ENCODE results near the gene CYP2A6. TPM values are rescaled to one million over a fixed set of nuclear protein-coding genes. Genes with fewer than 3 reads are reported as not detected.

Gene CYP2A6, protein sequence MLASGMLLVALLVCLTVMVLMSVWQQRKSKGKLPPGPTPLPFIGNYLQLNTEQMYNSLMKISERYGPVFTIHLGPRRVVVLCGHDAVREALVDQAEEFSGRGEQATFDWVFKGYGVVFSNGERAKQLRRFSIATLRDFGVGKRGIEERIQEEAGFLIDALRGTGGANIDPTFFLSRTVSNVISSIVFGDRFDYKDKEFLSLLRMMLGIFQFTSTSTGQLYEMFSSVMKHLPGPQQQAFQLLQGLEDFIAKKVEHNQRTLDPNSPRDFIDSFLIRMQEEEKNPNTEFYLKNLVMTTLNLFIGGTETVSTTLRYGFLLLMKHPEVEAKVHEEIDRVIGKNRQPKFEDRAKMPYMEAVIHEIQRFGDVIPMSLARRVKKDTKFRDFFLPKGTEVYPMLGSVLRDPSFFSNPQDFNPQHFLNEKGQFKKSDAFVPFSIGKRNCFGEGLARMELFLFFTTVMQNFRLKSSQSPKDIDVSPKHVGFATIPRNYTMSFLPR
- total RNA-seq, result not detected in 2 replicates

GRCh38 chr19:40850277-40850676, at the start of gene CYP2A6:
Gene CYP2A6, minus strand, starts transcription at chr19:40850447. Its CDS starts 21 bp downstream, at chr19:40850426.

DNA sequence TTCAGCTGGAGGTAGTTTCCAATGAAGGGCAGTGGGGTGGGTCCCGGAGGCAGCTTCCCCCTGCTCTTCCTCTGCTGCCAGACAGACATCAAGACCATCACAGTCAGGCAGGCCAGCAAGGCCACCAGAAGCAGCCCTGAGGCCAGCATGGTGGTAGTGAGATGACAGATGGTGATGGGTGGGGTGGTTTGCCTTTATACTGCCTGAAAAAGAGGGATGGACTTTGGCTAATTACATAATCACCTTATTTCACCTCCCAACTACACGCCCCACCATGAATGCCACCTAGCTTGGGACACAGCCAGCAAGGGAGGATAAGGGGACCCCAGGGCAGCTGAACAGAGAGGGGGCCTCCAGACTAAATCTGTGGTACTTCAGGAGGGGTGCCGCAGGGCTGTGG, 31.8 kb upstream of the CYP2A6 start, which contains the start of gene CYP2A7:
CYP2A7 (minus strand) TSS at position 170 of the 400 bp plus-strand sequence; CDS start at position 149, 21 bp downstream.

GRCh38 chr19:40798683-40799557, 51.3 kb downstream of the CYP2A6 start, which contains the start of gene EGLN2:
Gene EGLN2, plus strand, starts transcription at chr19:40799191. Its CDS starts 1,382 bp downstream, at chr19:40800573.

Other genes with a start within 250 kb of the CYP2A6 start
- gene LTBP4, start 249.1 kb downstream of the CYP2A6 start, total RNA-seq, result 161 and 308 TPM in 2 replicates
- 91.5 and 93.2 TPM in 2 replicates for gene NUMBL, start 159.8 kb downstream of the CYP2A6 start, total RNA-seq
- 51.5 and 60.7 TPM in 2 replicates for gene COQ8B, start 133.6 kb downstream of the CYP2A6 start, total RNA-seq
- gene ITPKC, start 133.3 kb downstream of the CYP2A6 start, total RNA-seq, result 21.2 and 25.1 TPM in 2 replicates
- gene ACTMAP, start 100.0 kb downstream of the CYP2A6 start, total RNA-seq, result 1.7 and 2.3 TPM in 2 replicates
- 38.8 and 47.1 TPM in 2 replicates for gene SNRPA, start 99.2 kb downstream of the CYP2A6 start, total RNA-seq
- gene MIA, start 74.9 kb downstream of the CYP2A6 start, total RNA-seq, result 0.83 TPM in 1 of 2 replicates, not detected in the other
- 12.2 and 13.5 TPM in 2 replicates for gene RAB4B, start 72.2 kb downstream of the CYP2A6 start, total RNA-seq
- 129 and 153 TPM in 2 replicates for gene EGLN2, start 51.3 kb downstream of the CYP2A6 start, total RNA-seq
- gene CYP2A7, start 31.8 kb upstream of the CYP2A6 start, total RNA-seq, result not detected in 2 replicates
- not detected in 2 replicates for gene CYP2B6, start 140.8 kb upstream of the CYP2A6 start, total RNA-seq
- gene CYP2A13, start 238.0 kb upstream of the CYP2A6 start, total RNA-seq, result not detected in 2 replicates